Lung (tissue), 12 donors: ENCODE measurements around the gene JPH3. TPM values are rescaled to one million over a fixed set of nuclear protein-coding genes. Genes with fewer than 3 reads are reported as not detected.
A peak's percentile ranks its signal among the peaks of the same experiment; 100 is the strongest.

Source experiments
- ATAC-seq: fragments of 200-7000 bp; cut with Tn5 transposase; one replicate; pipeline ENCODE4 v1.9.1; 2020; ENCODE audit warnings: moderate number of reproducible peaks; ENCODE audit not compliant: insufficient read depth, low FRiP score
- DNase-seq, 3 donors: peaks; one replicate each; pipeline ENCODE4 v3.0.0-alpha.2; 2013 to 2017
- H3K27ac ChIP-seq, 2 donors: one replicate each; pipeline ENCODE4 v1.5.1; 2013; ENCODE audit warnings: mild to moderate bottlenecking in 2 of 2, moderate library complexity in 2 of 2, control low read depth in 1 of 2, inconsistent platforms in 1 of 2, low read depth in 1 of 2, low read length in 1 of 2
- H3K27me3 ChIP-seq, 3 donors: one replicate each; pipeline ENCODE4 v1.5.1; 2013; ENCODE audit warnings: low read length in 2 of 3; ENCODE audit not compliant: control insufficient read depth in 3 of 3, insufficient read depth in 3 of 3
- H3K36me3 ChIP-seq, 4 donors: one replicate each; pipeline ENCODE4 v1.5.1; 2013; ENCODE audit warnings: low read length in 4 of 4, mild to moderate bottlenecking in 1 of 4, moderate library complexity in 1 of 4; ENCODE audit not compliant: control insufficient read depth in 4 of 4, insufficient read depth in 4 of 4
- H3K4me1 ChIP-seq, 5 donors: one replicate each; pipeline ENCODE4 v1.5.1; 2013; ENCODE audit warnings: low read length in 5 of 5, mild to moderate bottlenecking in 2 of 5, moderate library complexity in 1 of 5; ENCODE audit not compliant: control insufficient read depth in 5 of 5, insufficient read depth in 5 of 5
- H3K4me3 ChIP-seq: one replicate; pipeline ENCODE4 v1.5.1; 2013; ENCODE audit warnings: mild to moderate bottlenecking, control low read depth, moderate library complexity
- H3K9ac ChIP-seq, 2 donors: one replicate each; pipeline ENCODE4 v1.5.1; 2013; ENCODE audit warnings: low read length in 2 of 2, control low read depth in 1 of 2; ENCODE audit not compliant: insufficient read depth in 1 of 2
- H3K9me3 ChIP-seq, 4 donors: one replicate each; pipeline ENCODE4 v1.5.1; 2013; ENCODE audit warnings: low read length in 3 of 4, mild to moderate bottlenecking in 1 of 4, moderate library complexity in 1 of 4; ENCODE audit not compliant: control insufficient read depth in 4 of 4, insufficient read depth in 3 of 4
- WGBS, 2 donors: extraction: QIAGEN DNeasy Blood & Tissue Kit; methylation state at CpG; one replicate each; pipeline ENCODE4 v1.1.7; 2013; 5-methylcytosine and 5-hydroxymethylcytosine counted together
- polyA plus RNA-seq, 2 donors: library from polyadenylated mRNA; stranded (reverse); fragments of 200-250 nt; gene quantifications; one replicate each; pipeline ENCODE4 v1.2.1, GENCODE V29; 2013
- total RNA-seq, 2 donors: library from RNA; depleted of rRNA in 1 of 2; stranded (reverse); fragments of >200 nt in 1 of 2; gene quantifications; one replicate each; pipeline ENCODE4 v1.2.1, GENCODE V29; 2014 to 2021
- TF ChIP-seq, protein P1 (sequence below): IDR thresholded peaks from 2 replicates; pipeline ENCODE4 v1.5.1; 2012; ENCODE audit warnings: mild to moderate bottlenecking; ENCODE audit errors: control extremely low read depth, extremely low read depth
- donor health status: control.
- donor health status: control.
- donor health status: Bipolar disorder and iron deficiency.
- donor health status: healthy.
- donor health status: DM: yes; HTN: yes; CAD: no.

JPH3 gene
- total and polyA plus RNA-seq, 4 donors = 0.04 to 0.68 (median 0.13) TPM

DNA sequence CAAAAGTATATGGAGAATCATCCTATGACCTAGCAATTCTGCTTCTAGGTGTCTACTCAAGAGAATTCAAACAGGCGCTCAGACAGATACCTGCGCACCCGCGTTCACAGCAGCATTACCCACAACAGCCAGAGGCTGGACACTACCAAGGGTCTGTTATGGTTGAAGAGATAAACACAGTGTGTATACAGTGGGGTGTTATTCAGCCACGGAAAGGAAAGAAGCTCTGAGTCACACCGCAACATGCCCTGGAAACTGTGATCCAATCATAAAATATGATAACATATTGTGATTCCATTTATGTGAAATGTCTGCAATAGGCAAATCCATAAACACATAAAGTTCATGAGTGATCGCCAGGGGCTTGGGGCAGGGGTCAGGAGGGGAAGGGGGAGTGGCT is 18.0 kb upstream of the JPH3 start:
- TF ChIP-seq, protein P1, sequence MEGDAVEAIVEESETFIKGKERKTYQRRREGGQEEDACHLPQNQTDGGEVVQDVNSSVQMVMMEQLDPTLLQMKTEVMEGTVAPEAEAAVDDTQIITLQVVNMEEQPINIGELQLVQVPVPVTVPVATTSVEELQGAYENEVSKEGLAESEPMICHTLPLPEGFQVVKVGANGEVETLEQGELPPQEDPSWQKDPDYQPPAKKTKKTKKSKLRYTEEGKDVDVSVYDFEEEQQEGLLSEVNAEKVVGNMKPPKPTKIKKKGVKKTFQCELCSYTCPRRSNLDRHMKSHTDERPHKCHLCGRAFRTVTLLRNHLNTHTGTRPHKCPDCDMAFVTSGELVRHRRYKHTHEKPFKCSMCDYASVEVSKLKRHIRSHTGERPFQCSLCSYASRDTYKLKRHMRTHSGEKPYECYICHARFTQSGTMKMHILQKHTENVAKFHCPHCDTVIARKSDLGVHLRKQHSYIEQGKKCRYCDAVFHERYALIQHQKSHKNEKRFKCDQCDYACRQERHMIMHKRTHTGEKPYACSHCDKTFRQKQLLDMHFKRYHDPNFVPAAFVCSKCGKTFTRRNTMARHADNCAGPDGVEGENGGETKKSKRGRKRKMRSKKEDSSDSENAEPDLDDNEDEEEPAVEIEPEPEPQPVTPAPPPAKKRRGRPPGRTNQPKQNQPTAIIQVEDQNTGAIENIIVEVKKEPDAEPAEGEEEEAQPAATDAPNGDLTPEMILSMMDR = no peak
- DNase-seq (no peak), ATAC-seq (no peak)
- peaks cover 0 to 2% (median 0%) of the 10 kb centered on the region in 4 donors for H3K9me3 ChIP-seq
- H3K27me3 ChIP-seq = peaks cover 0 to 18% (median 0%) of the 10 kb centered on the region in 3 donors
- 83 to 85% methylated on average over 7 of the region's 7 CpGs for WGBS, 2 donors
- no peak overlapping the region for H3K4me3 ChIP-seq
- peaks cover 0 to 13% (median 6%) of the 10 kb centered on the region in 5 donors for H3K4me1 ChIP-seq
- no peak overlapping the region for H3K9ac ChIP-seq
- no peak overlapping the region for H3K27ac ChIP-seq
- no peaks in the 10 kb centered on the region for H3K36me3 ChIP-seq

DNA sequence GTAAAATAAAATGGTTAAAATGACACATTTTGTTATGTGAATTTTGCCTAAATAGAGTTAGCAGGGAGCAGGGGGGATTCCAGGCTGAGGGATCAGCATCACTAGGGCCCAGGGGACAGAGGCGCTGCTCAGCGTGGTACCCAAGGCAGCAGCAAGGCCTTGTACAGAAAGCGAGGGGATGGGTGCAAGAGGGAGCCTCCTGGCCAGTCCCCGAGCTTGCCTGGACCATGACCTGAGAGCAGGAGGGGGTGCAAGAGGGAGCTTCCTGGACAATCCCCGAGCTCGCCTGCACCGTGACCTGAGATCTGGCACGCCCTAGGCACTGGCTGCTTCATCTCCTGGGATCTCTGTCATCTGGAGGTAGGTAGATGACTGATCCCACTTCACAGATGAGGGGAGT is 17.3 kb upstream of the JPH3 start:
- H3K27ac ChIP-seq = no peak overlapping the region
- no peak overlapping the region for H3K9ac ChIP-seq
- no peaks in the 10 kb centered on the region for H3K36me3 ChIP-seq
- TF ChIP-seq, protein P1 = no peak
- H3K4me3 ChIP-seq = no peak overlapping the region
- DNase-seq (no peak), ATAC-seq (no peak)
- peaks cover 0 to 18% (median under 1%) of the 10 kb centered on the region in 3 donors for H3K27me3 ChIP-seq
- 84 to 86% methylated on average over 8 of the region's 8 CpGs for WGBS, 2 donors
- H3K9me3 ChIP-seq = peaks cover 0 to 2% (median 0%) of the 10 kb centered on the region in 4 donors
- peaks cover 0 to 13% (median 6%) of the 10 kb centered on the region in 5 donors for H3K4me1 ChIP-seq

DNA sequence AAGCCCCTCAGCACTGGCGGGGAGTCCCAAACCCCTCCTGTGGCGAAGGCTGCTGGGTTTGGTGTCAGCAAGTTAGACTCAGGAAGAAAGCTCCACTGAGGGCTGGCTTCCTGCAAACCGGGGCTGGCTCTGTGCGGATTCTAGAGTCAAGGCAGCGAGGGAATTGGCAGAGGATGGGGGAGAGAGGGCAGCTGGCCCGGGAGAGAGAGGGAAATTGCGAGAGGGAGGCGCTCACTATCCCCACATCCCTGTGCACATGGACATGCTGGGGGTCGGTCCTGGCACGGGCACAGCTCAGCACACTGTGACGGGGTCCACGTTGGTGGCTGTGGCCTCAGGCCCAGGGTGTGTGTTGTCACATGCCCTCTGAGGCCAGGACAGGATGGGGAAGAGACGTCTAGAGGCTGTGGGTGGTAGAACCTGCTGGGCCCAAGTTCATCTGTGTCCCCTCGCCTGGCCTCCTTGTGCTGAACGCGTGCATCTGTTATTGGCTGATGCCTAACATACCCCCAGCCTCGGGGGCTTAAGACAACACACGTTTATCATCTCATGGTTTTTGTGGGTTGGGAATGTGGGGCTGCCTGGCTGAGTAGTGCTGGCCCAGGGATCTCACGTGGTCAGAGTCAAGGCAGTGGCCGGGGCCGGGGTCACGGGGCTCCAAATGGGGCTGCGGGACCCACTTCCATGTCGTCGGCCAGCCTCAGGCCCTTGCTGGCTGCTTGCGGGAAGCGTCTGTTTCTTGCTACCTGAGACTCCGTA is 16.7 kb upstream of the JPH3 start:
- Histone ChIP-seq H3K9ac (no peak overlapping the region), H3K4me3 (no peak overlapping the region), H3K27ac (no peak overlapping the region), H3K4me1 (peaks cover 0 to 13% (median 6%) of the 10 kb centered on the region in 5 donors), H3K27me3 (peaks cover 0 to 23% (median 6%) of the 10 kb centered on the region in 3 donors), H3K36me3 (no peaks in the 10 kb centered on the region), H3K9me3 (peaks cover 0 to 5% (median 0%) of the 10 kb centered on the region in 4 donors)
- TF ChIP-seq, protein P1 = no peak
- ATAC-seq (no peak), DNase-seq (peak; percentile 37 to 54 (median 39))
- 57 to 61% methylated on average over 28 of the region's 28 CpGs for whole genome bisulfite sequencing, 2 donors
